ENCODE results near the gene ANKMY1. TPM values are rescaled to one million over a fixed set of nuclear protein-coding genes. Genes with fewer than 3 reads are reported as not detected.

ANKMY1 gene
- total RNA-seq, 4 donors from 2014 or later: 11.7 to 30.5 (median 15.3) TPM

- TF ChIP-seq CTCF (IDR thresholded peaks at IDR 0.05; ENCODE audit: low read depth): no peak
Measured at GRCh38 chr2:240532031-240532775, 25.6 kb downstream of the ANKMY1 start.

- no peak for TF ChIP-seq CTCF (IDR thresholded peaks at IDR 0.05; ENCODE audit: low read depth)
Measured at GRCh38 chr2:240531038-240531437, 26.8 kb downstream of the ANKMY1 start.

- TF ChIP-seq CTCF (IDR thresholded peaks at IDR 0.05; ENCODE audit: low read depth): no peak
Measured at GRCh38 chr2:240530181-240530580, 27.6 kb downstream of the ANKMY1 start.

- TF ChIP-seq CTCF (IDR thresholded peaks at IDR 0.05; ENCODE audit: low read depth): no peak
Measured at GRCh38 chr2:240529344-240529999, 28.3 kb downstream of the ANKMY1 start.

- no peak for TF ChIP-seq CTCF (IDR thresholded peaks at IDR 0.05; ENCODE audit: low read depth)
Measured at GRCh38 chr2:240528406-240529040, 29.3 kb downstream of the ANKMY1 start.

- TF ChIP-seq CTCF (IDR thresholded peaks at IDR 0.05; ENCODE audit: low read depth): no peak
Measured at GRCh38 chr2:240527153-240527750, 30.5 kb downstream of the ANKMY1 start.

GRCh38 chr2:240526521-240526920 is 31.3 kb downstream of the ANKMY1 start:
- TF ChIP-seq CTCF (IDR thresholded peaks at IDR 0.05; ENCODE audit: low read depth): no peak
